WI38 (cell line): Measurements from ENCODE around the gene AGAP1.

Experiments used
- H3K4me3 ChIP-seq: 2 replicates; pipeline ENCODE4 v1.5.1; 2011; ENCODE audit warnings: low read depth, mild to moderate bottlenecking, control low read depth, low read length
- TF ChIP-seq, protein P1 (sequence below): IDR thresholded peaks from 2 replicates; pipeline ENCODE4 v1.5.1; 2012; ENCODE audit warnings: low read depth, mild to moderate bottlenecking, control low read depth, low read length

The AGAP1 gene

GRCh38 chr2:235591231-235591730 is 97.4 kb downstream of the AGAP1 start:
- H3K4me3 ChIP-seq, result no peak overlapping the region
- TF ChIP-seq, protein P1, sequence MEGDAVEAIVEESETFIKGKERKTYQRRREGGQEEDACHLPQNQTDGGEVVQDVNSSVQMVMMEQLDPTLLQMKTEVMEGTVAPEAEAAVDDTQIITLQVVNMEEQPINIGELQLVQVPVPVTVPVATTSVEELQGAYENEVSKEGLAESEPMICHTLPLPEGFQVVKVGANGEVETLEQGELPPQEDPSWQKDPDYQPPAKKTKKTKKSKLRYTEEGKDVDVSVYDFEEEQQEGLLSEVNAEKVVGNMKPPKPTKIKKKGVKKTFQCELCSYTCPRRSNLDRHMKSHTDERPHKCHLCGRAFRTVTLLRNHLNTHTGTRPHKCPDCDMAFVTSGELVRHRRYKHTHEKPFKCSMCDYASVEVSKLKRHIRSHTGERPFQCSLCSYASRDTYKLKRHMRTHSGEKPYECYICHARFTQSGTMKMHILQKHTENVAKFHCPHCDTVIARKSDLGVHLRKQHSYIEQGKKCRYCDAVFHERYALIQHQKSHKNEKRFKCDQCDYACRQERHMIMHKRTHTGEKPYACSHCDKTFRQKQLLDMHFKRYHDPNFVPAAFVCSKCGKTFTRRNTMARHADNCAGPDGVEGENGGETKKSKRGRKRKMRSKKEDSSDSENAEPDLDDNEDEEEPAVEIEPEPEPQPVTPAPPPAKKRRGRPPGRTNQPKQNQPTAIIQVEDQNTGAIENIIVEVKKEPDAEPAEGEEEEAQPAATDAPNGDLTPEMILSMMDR, result no peak

DNA sequence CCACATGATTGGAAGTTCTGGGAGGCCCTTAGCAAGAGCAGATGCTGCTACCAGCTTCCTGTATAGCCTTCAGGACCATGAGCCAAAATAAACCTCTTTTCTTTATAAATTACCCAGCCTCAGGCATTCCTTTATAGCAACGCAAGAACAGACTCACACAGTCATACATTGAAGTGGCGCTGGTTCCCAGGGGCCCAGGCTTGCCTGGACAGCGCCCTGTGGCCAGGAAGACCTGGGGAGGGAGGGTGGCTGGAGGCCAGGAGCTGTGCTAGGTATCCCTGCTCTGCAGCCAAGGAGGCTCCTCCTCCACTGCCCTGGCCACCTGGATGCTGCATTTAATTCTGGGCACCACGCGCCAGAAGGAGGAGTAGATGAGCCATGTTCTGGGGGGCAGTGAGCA is 98.1 kb downstream of the AGAP1 start:
- no peak overlapping the region for H3K4me3 ChIP-seq
- TF ChIP-seq, protein P1, result no peak

- TF ChIP-seq, protein P1, result no peak
- no peak overlapping the region for H3K4me3 ChIP-seq
Observed at GRCh38 chr2:235592430-235592829, 98.6 kb downstream of the AGAP1 start.

DNA sequence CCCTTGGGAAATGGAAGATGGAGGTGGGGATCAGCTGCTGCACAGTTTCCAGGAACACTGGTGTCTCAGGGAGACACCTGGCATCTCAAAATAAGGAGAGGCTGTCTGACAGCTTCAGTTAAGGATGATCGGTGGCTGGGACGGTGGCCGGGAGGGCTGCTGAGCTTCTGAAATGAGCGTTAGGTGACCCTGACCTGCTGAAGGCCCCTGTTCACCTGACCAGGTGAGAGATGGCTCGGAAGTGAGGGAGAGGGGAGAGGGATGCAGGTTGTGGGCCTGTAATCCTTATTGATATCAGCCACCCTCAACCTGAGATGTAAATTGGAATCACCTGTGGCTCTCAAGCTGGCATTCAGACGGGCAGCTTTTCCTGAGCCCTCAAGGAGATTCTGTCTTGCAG is 99.0 kb downstream of the AGAP1 start:
- TF ChIP-seq, protein P1, result no peak
- H3K4me3 ChIP-seq, result no peak overlapping the region

- no peak overlapping the region for H3K4me3 ChIP-seq
- TF ChIP-seq, protein P1, result peak; percentile 10; the same call in 1 of the 2 replicates
Observed at GRCh38 chr2:235594041-235594440, 100.2 kb downstream of the AGAP1 start.

- H3K4me3 ChIP-seq, result no peak overlapping the region
- TF ChIP-seq, protein P1, result no peak
Observed at GRCh38 chr2:235594964-235595363, 101.1 kb downstream of the AGAP1 start.

DNA sequence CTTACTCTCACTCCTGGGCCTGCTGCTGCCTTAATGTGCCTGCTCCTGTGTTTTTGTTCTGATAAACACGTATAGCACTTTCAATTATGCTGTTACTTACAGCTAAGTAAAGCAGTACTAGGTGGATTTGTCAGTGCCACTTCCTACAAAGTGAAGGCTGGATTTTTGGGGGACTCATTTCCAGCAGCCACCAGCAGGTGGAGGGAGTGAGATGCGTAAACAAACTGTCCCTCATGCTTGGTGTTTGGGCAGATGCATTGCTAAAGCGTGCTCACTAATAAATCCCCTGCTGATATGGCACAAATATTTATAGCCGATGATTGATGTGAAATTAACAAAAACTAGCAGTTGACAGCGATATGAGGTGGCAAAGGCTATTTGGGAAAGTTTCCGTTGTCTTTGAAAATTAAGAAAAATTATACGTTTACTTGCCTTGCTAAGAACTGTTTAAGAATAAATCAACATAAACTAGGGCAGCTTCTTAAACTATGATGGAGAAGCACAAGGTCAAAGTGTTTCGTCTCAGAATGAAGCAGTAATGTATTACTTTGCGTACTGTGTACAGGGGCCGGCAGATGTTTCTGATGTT is 101.7 kb downstream of the AGAP1 start:
- TF ChIP-seq, protein P1, result peak; percentile 91
- no peak overlapping the region for H3K4me3 ChIP-seq
